GM23338 (cell line): Measurements from ENCODE around the gene TECPR2.

ENCODE experiments used
- CREB1 ChIP-seq: fragments of 250-450 bp; sonication (Bioruptor Pico); IDR thresholded peaks from 2 replicates; pipeline ENCODE4 v1.5.0; 2020; ENCODE audit warnings: low read depth, mild to moderate bottlenecking, moderate library complexity
- CTCF ChIP-seq, 2 experiments: fragments of 200-600 bp in 1 of 2; sonication (generic) in 1 of 2; conservative IDR thresholded peaks; 2 replicates each; pipeline versions ENCODE4 v1.5.1 to v1.6.1; 2016 to 2017; ENCODE audit warnings: antibody characterized with exemption in 2 of 2, low read depth in 2 of 2, mild to moderate bottlenecking in 2 of 2, moderate library complexity in 1 of 2
- ETS1 ChIP-seq: IDR thresholded peaks from 2 replicates; pipeline ENCODE4 v1.6.1; 2016; ENCODE audit warnings: antibody characterized with exemption
- EZH2 ChIP-seq: fragments of 200-600 bp; sonication (generic); IDR thresholded peaks from one replicate; pipeline ENCODE4 v1.8.0; 2017; ENCODE audit warnings: antibody characterized with exemption, mild to moderate bottlenecking, low read depth; ENCODE audit not compliant: unreplicated experiment
- EZH2phosphoT487 ChIP-seq: fragments of 200-600 bp; sonication (generic); IDR thresholded peaks from one replicate; pipeline ENCODE4 v1.8.1; 2018; ENCODE audit warnings: antibody characterized with exemption; ENCODE audit not compliant: unreplicated experiment
- JUNB ChIP-seq: IDR thresholded peaks from one replicate; pipeline ENCODE4 v1.6.1; 2016; ENCODE audit warnings: antibody characterized with exemption; ENCODE audit not compliant: unreplicated experiment
- NANOG ChIP-seq: IDR thresholded peaks from 2 replicates; pipeline ENCODE4 v1.6.1; 2016; ENCODE audit warnings: antibody characterized with exemption, borderline replicate concordance
- POLR2AphosphoS5 ChIP-seq: IDR thresholded peaks from 2 replicates; pipeline ENCODE4 v1.6.1; 2016; ENCODE audit warnings: antibody characterized with exemption, low read depth
- REST ChIP-seq: IDR thresholded peaks from one replicate; pipeline ENCODE4 v1.6.1; 2018; ENCODE audit warnings: antibody characterized with exemption; ENCODE audit not compliant: unreplicated experiment
- ZNF331 ChIP-seq: fragments of 250-450 bp; sonication (Bioruptor Pico); IDR thresholded peaks from 2 replicates; pipeline ENCODE4 v1.5.0; 2020; ENCODE audit warnings: low read depth, mild to moderate bottlenecking, moderate library complexity

- no peak for TF ChIP-seq CTCF (conservative IDR thresholded peaks at IDR 0.05; ENCODE audit: low read depth in 2 of 2)
- TF ChIP-seq JUNB = no peak
- TF ChIP-seq EZH2 = no peak
- TF ChIP-seq CREB1 (CRISPR knock-in tag) = no peak
- TF ChIP-seq POLR2AphosphoS5 = no peak
- no peak for TF ChIP-seq ZNF331 (CRISPR knock-in tag)
- no peak for TF ChIP-seq ETS1
- no peak for TF ChIP-seq EZH2phosphoT487
- no peak for TF ChIP-seq NANOG
- no peak for TF ChIP-seq REST
These were observed 117.0 kb downstream of the TECPR2 start for GRCh38 chr14:102479777-102480176.
